Natural killer cell (primary cell): ENCODE results near the gene S100B. TPM values are rescaled to one million over a fixed set of nuclear protein-coding genes. Genes with fewer than 3 reads are reported as not detected.

Experiments used
- ATAC-seq, 3 donors: fragments of 150-1000 bp in 2 of 3; fragments of 200-7000 bp in 1 of 3; cut with Tn5 transposase; 1 replicate in 1 of 3; 2 replicates in 2 of 3; pipeline ENCODE4 v1.10.0; 2021; ENCODE audit warnings: mild to moderate bottlenecking in 2 of 3, moderate library complexity in 2 of 3
- DNase-seq, 2 donors: peaks; one replicate each; pipeline versions ENCODE4 v3.0.0 to v3.0.0-alpha.2; 2013 to 2021; ENCODE audit warnings: mixed read lengths in 1 of 2
- H3K27ac ChIP-seq: one replicate; pipeline ENCODE4 v1.5.1; 2013; ENCODE audit warnings: mild to moderate bottlenecking, low read length
- H3K27me3 ChIP-seq: one replicate; pipeline ENCODE4 v1.6.1; 2013; ENCODE audit warnings: low read length; ENCODE audit not compliant: control insufficient read depth, insufficient read depth
- H3K36me3 ChIP-seq: one replicate; pipeline ENCODE4 v1.6.1; 2013; ENCODE audit warnings: low read length; ENCODE audit not compliant: control insufficient read depth, insufficient read depth
- H3K4me1 ChIP-seq: one replicate; pipeline ENCODE4 v1.6.1; 2013; ENCODE audit warnings: low read length; ENCODE audit not compliant: control insufficient read depth, insufficient read depth
- H3K4me3 ChIP-seq: one replicate; pipeline ENCODE4 v1.5.1; 2013; ENCODE audit warnings: low read length
- H3K9me3 ChIP-seq: one replicate; pipeline ENCODE4 v1.6.1; 2013; ENCODE audit warnings: low read length; ENCODE audit not compliant: control insufficient read depth, insufficient read depth
- H3K27ac Mint-ChIP-seq, 2 donors: one replicate each; pipeline ENCODE4 v1.8.0; 2022; ENCODE audit warnings: mild to moderate bottlenecking in 2 of 2, mixed read lengths in 2 of 2, moderate library complexity in 1 of 2
- H3K27me3 Mint-ChIP-seq, 2 donors: one replicate each; pipeline ENCODE4 v1.8.0; 2022; ENCODE audit warnings: low read depth in 2 of 2, mixed read lengths in 2 of 2
- H3K36me3 Mint-ChIP-seq: one replicate; pipeline ENCODE4 v1.8.0; 2022; ENCODE audit warnings: mixed read lengths
- H3K4me1 Mint-ChIP-seq, 2 donors: one replicate each; pipeline ENCODE4 v1.8.0; 2022; ENCODE audit warnings: mixed read lengths in 2 of 2
- H3K4me3 Mint-ChIP-seq: one replicate; pipeline ENCODE4 v1.8.0; 2022; ENCODE audit warnings: mild to moderate bottlenecking, moderate library complexity, mixed read lengths
- H3K9me3 Mint-ChIP-seq, 2 donors: one replicate each; pipeline ENCODE4 v1.8.0; 2022; ENCODE audit warnings: mixed read lengths in 2 of 2
- CTCF ChIP-seq: fragments of 200-600 bp; IDR thresholded peaks from one replicate; pipeline ENCODE4 v1.8.0; 2022; ENCODE audit warnings: antibody characterized with exemption
- WGBS: methylation state at CpG from one replicate; pipeline ENCODE4 v1.1.7; 2013; ENCODE audit warnings: missing lambda C conversion rate; ENCODE audit not compliant: insufficient coverage; 5-methylcytosine and 5-hydroxymethylcytosine counted together
- intact Hi-C: fragments of 100-400 bp; cut with micrococcal nuclease; formaldehyde crosslinking; loops from one replicate; pipeline ENCODE4 v1.14.2; 2022
- total RNA-seq, 4 donors: library from RNA; stranded (reverse); fragments of 120-200 nt in 1 of 4; gene quantifications; one replicate each; pipeline versions ENCODE4 v1.2.3 to v1.2.4, GENCODE V29; 2013 to 2022

S100B gene
- total RNA-seq, 3 donors from 2014 or later (not counting 1 experiment from before 2014, with no cell fraction given), result 4.0 to 58.9 TPM; not detected in 1

DNA sequence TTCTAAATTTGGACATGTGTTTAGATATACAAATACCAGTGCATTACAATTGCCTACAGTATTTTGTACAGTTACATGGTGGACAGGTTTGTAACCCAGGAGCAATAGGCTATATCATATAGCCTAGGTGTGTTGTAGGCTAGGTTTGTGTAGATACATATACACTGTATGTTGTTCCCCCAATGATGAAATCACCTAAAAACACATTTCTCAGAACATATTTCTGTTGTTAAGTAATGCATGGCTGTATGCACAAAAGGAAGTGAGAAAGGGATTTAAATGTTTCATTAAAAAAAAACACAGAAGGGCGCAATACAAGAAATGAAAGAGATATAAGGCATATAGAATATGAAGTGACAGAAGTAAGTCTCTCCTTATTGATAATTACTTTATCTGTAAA, 32.0 kb downstream of the S100B start:
- no peaks in the 10 kb centered on the region for H3K27me3 Mint-ChIP-seq
- H3K4me1 Mint-ChIP-seq, result peaks cover 17 to 56% of the 10 kb centered on the region in 2 donors
- peaks cover 22% of the 10 kb centered on the region for H3K36me3 Mint-ChIP-seq
- H3K36me3 ChIP-seq, result peaks cover 20% of the 10 kb centered on the region
- WGBS, result 86% methylated on average over 1 of the region's 1 CpG
- H3K27ac ChIP-seq, result no peak overlapping the region
- intact Hi-C loops, result loop anchor here (1.0 kb wide), 1 partner anchor 37 kb away; no protein-coding TSS in a partner anchor
- H3K4me1 ChIP-seq, result no peaks in the 10 kb centered on the region
- no peak overlapping the region for H3K4me3 Mint-ChIP-seq
- DNase-seq (no peak), ATAC-seq (no peak)
- H3K9me3 ChIP-seq, result no peaks in the 10 kb centered on the region
- H3K4me3 ChIP-seq, result no peak overlapping the region
- H3K9me3 Mint-ChIP-seq, result peaks cover 2 to 3% of the 10 kb centered on the region in 2 donors
- H3K27ac Mint-ChIP-seq, result peak overlapping the region in 1 of 2 donors; percentile 53
- no peaks in the 10 kb centered on the region for H3K27me3 ChIP-seq
- no peak for TF ChIP-seq CTCF

GRCh38 chr21:46570631-46571030, 34.3 kb downstream of the S100B start:
- Histone ChIP-seq H3K9me3 (no peaks in the 10 kb centered on the region), H3K4me3 (no peak overlapping the region), H3K27me3 (no peaks in the 10 kb centered on the region), H3K4me1 (no peaks in the 10 kb centered on the region), H3K36me3 (peaks cover 42% of the 10 kb centered on the region), H3K27ac (no peak overlapping the region)
- Mint-ChIP-seq H3K36me3 (peaks cover 26% of the 10 kb centered on the region), H3K27me3 (no peaks in the 10 kb centered on the region), H3K9me3 (peaks cover 0 to 3% of the 10 kb centered on the region in 2 donors), H3K4me3 (no peak overlapping the region), H3K27ac (peak overlapping the region; percentile 28 to 80), H3K4me1 (peaks cover 15 to 53% of the 10 kb centered on the region in 2 donors)
- no peak for TF ChIP-seq CTCF
- intact Hi-C loops, result no loop called here
- ATAC-seq (no peak), DNase-seq (no peak)

- Mint-ChIP-seq H3K4me1 (peaks cover 10 to 51% of the 10 kb centered on the region in 2 donors), H3K4me3 (no peak overlapping the region), H3K9me3 (peaks cover 0 to 3% of the 10 kb centered on the region in 2 donors), H3K27me3 (no peaks in the 10 kb centered on the region), H3K36me3 (peaks cover 26% of the 10 kb centered on the region), H3K27ac (peak overlapping the region; percentile 28 to 80)
- no peak overlapping the region for H3K27ac ChIP-seq
- no peak overlapping the region for H3K4me3 ChIP-seq
- H3K36me3 ChIP-seq, result peaks cover 47% of the 10 kb centered on the region
- no peaks in the 10 kb centered on the region for H3K27me3 ChIP-seq
- H3K9me3 ChIP-seq, result no peaks in the 10 kb centered on the region
- no peaks in the 10 kb centered on the region for H3K4me1 ChIP-seq
- TF ChIP-seq CTCF, result no peak
- 85% methylated on average over 2 of the region's 2 CpGs for WGBS
- DNase-seq (no peak), ATAC-seq (no peak)
- intact Hi-C loops, result no loop called here
Measured at GRCh38 chr21:46570119-46570518, 34.8 kb downstream of the S100B start.

GRCh38 chr21:46569081-46569480, 35.8 kb downstream of the S100B start:
- H3K27me3 Mint-ChIP-seq, result no peaks in the 10 kb centered on the region
- peak overlapping the region; percentile 21 to 23 for H3K27ac Mint-ChIP-seq
- ATAC-seq (peak in 1 of 3 donors; percentile 18), DNase-seq (no peak)
- H3K4me1 Mint-ChIP-seq, result peaks cover 8 to 49% of the 10 kb centered on the region in 2 donors
- H3K4me3 Mint-ChIP-seq, result no peak overlapping the region
- H3K27me3 ChIP-seq, result no peaks in the 10 kb centered on the region
- WGBS, result 83% methylated on average over 1 of the region's 1 CpG
- H3K4me1 ChIP-seq, result no peaks in the 10 kb centered on the region
- H3K36me3 Mint-ChIP-seq, result peaks cover 26% of the 10 kb centered on the region
- no peak for TF ChIP-seq CTCF
- H3K4me3 ChIP-seq, result no peak overlapping the region
- no peaks in the 10 kb centered on the region for H3K9me3 ChIP-seq
- H3K36me3 ChIP-seq, result peaks cover 58% of the 10 kb centered on the region
- no peak overlapping the region for H3K27ac ChIP-seq
- H3K9me3 Mint-ChIP-seq, result peaks cover 0 to 3% of the 10 kb centered on the region in 2 donors
- intact Hi-C loops, result no loop called here
